ENCODE data around the gene OCRL. TPM values are rescaled to one million over a fixed set of nuclear protein-coding genes. Genes with fewer than 3 reads are reported as not detected.

OCRL gene
- total RNA-seq, 1 donor from 2014 or later: 7.5 TPM

DNA sequence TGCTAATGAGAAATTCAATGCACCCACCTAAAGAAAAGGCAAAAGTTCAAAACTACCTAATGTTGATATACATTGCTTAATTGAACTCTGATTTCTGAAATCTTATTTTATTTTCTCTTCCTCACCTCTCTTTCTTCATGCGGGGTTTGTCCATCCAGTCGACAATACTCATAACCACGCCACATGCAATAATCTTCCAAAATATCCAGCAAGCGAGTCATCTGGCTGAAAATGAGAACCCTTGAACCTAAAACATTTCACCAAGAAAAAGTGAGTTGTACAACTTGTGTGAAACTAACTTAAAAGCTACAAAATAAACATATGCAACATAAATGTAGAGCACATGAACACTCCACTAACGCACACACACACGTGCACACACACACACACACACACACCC is 43.4 kb upstream of the OCRL start:
- Mint-ChIP-seq H3K36me3 (ENCODE audit: low read depth) (no peaks in the 10 kb centered on the region), H3K27me3 (no peaks in the 10 kb centered on the region), H3K27ac (no peak overlapping the region), H3K9me3 (no peaks in the 10 kb centered on the region), H3K4me1 (no peaks in the 10 kb centered on the region), H3K4me3 (no peak overlapping the region)
- no peak for DNase-seq
- TF ChIP-seq, protein P1, sequence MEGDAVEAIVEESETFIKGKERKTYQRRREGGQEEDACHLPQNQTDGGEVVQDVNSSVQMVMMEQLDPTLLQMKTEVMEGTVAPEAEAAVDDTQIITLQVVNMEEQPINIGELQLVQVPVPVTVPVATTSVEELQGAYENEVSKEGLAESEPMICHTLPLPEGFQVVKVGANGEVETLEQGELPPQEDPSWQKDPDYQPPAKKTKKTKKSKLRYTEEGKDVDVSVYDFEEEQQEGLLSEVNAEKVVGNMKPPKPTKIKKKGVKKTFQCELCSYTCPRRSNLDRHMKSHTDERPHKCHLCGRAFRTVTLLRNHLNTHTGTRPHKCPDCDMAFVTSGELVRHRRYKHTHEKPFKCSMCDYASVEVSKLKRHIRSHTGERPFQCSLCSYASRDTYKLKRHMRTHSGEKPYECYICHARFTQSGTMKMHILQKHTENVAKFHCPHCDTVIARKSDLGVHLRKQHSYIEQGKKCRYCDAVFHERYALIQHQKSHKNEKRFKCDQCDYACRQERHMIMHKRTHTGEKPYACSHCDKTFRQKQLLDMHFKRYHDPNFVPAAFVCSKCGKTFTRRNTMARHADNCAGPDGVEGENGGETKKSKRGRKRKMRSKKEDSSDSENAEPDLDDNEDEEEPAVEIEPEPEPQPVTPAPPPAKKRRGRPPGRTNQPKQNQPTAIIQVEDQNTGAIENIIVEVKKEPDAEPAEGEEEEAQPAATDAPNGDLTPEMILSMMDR (IDR thresholded peaks at IDR 0.05): no peak
- no peak for ATAC-seq (ENCODE audit: low read depth)
- intact Hi-C loops (cut with micrococcal nuclease): no loop called here
- CTCF ChIA-PET: no interaction called here
- POLR2A ChIA-PET: no interaction called here

DNA sequence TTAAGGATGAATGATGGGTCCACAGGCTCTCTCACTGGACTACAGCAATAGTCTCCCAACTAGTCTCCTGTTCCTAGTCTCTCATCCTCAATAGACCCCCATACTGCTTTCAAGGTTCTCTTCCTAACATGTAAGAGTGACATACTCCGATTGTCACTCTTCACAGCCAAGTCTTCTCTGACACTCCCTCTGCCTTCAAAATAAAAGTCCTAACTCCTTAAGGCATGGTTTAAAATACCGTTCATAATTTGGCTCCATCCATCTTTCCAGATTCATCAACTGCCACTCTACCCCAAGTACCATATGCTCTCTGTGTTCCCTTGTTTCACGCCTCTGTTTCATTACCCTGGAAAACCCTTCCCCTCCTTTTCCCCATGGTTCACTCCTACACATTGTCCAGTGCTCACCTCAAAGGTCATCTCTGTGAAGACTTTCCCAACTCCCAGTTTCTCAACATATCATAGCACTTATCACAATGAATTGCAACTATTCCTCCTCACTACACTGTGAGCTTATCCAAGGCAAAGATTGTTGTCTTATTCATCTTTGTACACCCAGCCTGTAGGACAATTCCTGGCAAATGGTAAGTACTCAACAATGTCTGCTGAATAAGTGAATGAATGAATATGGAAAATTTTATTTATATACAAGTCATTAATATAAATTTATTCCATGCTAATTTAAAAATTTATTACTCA is 42.8 kb upstream of the OCRL start:
- no peak for ATAC-seq (ENCODE audit: low read depth)
- ChIA-PET CTCF (no interaction called here), POLR2A (no interaction called here)
- H3K36me3 Mint-ChIP-seq (ENCODE audit: low read depth): no peaks in the 10 kb centered on the region
- H3K27ac Mint-ChIP-seq: no peak overlapping the region
- intact Hi-C loops (cut with micrococcal nuclease): no loop called here
- DNase-seq: no peak
- no peaks in the 10 kb centered on the region for H3K4me1 Mint-ChIP-seq
- no peaks in the 10 kb centered on the region for H3K9me3 Mint-ChIP-seq
- no peaks in the 10 kb centered on the region for H3K27me3 Mint-ChIP-seq
- TF ChIP-seq, protein P1 (IDR thresholded peaks at IDR 0.05): no peak
- no peak overlapping the region for H3K4me3 Mint-ChIP-seq

DNA sequence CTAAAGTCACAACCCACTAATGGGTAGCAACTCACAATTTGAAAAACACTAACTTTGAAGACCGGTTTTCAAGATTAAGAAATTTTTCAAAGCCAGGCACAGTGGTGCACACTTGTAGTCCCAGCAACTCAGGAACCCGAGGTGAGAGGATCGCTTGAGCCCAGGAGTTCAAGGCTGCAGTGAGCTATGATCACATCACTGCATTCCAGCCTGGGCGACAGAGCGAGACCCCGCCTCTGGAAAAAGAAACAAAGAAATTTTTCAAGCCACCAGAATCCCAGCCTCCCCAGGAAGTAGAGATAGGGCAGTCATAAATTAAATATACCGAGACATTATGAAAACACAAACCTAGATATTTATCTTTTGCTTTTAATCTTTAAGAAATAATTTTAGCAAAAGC is 29.7 kb upstream of the OCRL start:
- Mint-ChIP-seq H3K4me3 (no peak overlapping the region), H3K27me3 (peaks cover 4% of the 10 kb centered on the region), H3K27ac (no peak overlapping the region), H3K36me3 (ENCODE audit: low read depth) (no peaks in the 10 kb centered on the region), H3K9me3 (no peaks in the 10 kb centered on the region), H3K4me1 (no peaks in the 10 kb centered on the region)
- DNase-seq (no peak), ATAC-seq (ENCODE audit: low read depth) (no peak)
- ChIA-PET CTCF (no interaction called here), POLR2A (no interaction called here)
- intact Hi-C loops (cut with micrococcal nuclease): no loop called here
- TF ChIP-seq, protein P1 (IDR thresholded peaks at IDR 0.05): no peak

DNA sequence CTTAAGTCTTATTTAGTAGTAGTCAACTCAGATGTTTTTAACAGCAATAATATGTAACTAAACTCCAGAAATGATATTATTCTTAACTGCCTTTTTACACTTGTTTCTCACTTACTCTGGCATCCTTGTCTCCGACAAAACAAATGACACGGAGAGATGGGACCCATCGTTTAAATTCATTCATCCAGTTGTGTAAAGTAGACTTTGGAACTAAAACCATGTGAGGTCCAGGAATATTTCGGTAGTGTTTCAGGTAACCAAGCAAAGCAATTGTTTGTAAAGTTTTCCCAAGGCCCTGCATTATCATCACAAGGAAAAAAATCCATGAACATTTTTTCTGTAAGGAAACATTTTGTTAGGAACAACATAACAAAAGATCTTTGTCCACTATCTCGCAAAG is 28.4 kb upstream of the OCRL start:
- ChIA-PET POLR2A (no interaction called here), CTCF (no interaction called here)
- Mint-ChIP-seq H3K36me3 (ENCODE audit: low read depth) (no peaks in the 10 kb centered on the region), H3K27me3 (peaks cover 8% of the 10 kb centered on the region), H3K9me3 (no peaks in the 10 kb centered on the region), H3K27ac (no peak overlapping the region), H3K4me3 (no peak overlapping the region), H3K4me1 (no peaks in the 10 kb centered on the region)
- DNase-seq (no peak), ATAC-seq (ENCODE audit: low read depth) (no peak)
- intact Hi-C loops (cut with micrococcal nuclease): no loop called here
- TF ChIP-seq, protein P1 (IDR thresholded peaks at IDR 0.05): no peak

DNA sequence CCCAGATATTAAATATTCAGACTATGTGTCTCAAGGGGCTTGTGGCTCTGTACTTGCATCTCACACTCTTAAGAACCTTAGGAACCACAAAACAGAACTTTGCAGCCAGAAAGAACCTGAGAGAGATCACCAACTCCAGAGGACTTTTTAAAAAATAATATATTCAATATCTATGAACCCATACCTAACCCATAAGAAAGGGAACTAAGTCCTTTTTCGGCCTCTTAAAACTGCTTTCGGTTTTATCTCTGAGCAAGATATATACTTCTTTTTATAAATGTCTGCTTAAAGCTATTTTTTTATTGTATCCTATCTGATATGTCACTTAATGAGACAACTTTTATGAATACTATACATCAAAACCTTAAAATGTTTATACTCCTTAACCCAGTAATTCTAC is 27.6 kb upstream of the OCRL start:
- H3K27ac Mint-ChIP-seq: no peak overlapping the region
- H3K27me3 Mint-ChIP-seq: peaks cover 8% of the 10 kb centered on the region
- POLR2A ChIA-PET: no interaction called here
- no peak for ATAC-seq (ENCODE audit: low read depth)
- no peaks in the 10 kb centered on the region for H3K9me3 Mint-ChIP-seq
- no peak overlapping the region for H3K4me3 Mint-ChIP-seq
- CTCF ChIA-PET: no interaction called here
- TF ChIP-seq, protein P1 (IDR thresholded peaks at IDR 0.05): no peak
- no peak for DNase-seq
- H3K4me1 Mint-ChIP-seq: no peaks in the 10 kb centered on the region
- intact Hi-C loops (cut with micrococcal nuclease): no loop called here
- H3K36me3 Mint-ChIP-seq (ENCODE audit: low read depth): no peaks in the 10 kb centered on the region

Data from activated B cell treated with CpG ODN at 0.5 μM for 24 hours (primary cell).